Neuronal stem cell (in vitro differentiated cells): ENCODE results near the gene SNRNP70.

Experiments used
- DNase-seq: peaks from one replicate; pipeline ENCODE4 v3.0.0-alpha.2; 2013; ENCODE audit warnings: low spot score
- H2AFZ ChIP-seq: one replicate; pipeline ENCODE4 v1.6.1; 2013; ENCODE audit warnings: mild to moderate bottlenecking, low read length, inconsistent platforms
- H2AK5ac ChIP-seq: 2 replicates; pipeline ENCODE4 v1.6.1; 2013; ENCODE audit warnings: low read depth, mild to moderate bottlenecking, inconsistent platforms, low read length, moderate library complexity, mixed read lengths
- H2BK120ac ChIP-seq: 2 replicates; pipeline ENCODE4 v1.6.1; 2013; ENCODE audit warnings: low read depth, mild to moderate bottlenecking, inconsistent platforms, low read length, moderate library complexity, mixed read lengths
- H2BK12ac ChIP-seq: one replicate; pipeline ENCODE4 v1.6.1; 2013; ENCODE audit warnings: low read length, inconsistent platforms
- H2BK15ac ChIP-seq: 2 replicates; pipeline ENCODE4 v1.6.1; 2013; ENCODE audit warnings: mild to moderate bottlenecking, low read length, inconsistent platforms, mixed read lengths
- H2BK5ac ChIP-seq: one replicate; pipeline ENCODE4 v1.6.1; 2013; ENCODE audit warnings: inconsistent platforms, mild to moderate bottlenecking, low read length, moderate library complexity
- H3K14ac ChIP-seq: one replicate; pipeline ENCODE4 v1.6.1; 2013; ENCODE audit warnings: low read length, inconsistent platforms
- H3K18ac ChIP-seq: 2 replicates; pipeline ENCODE4 v1.6.1; 2013; ENCODE audit warnings: low read length, inconsistent platforms
- H3K23ac ChIP-seq: 2 replicates; pipeline ENCODE4 v1.6.1; 2013; ENCODE audit warnings: low read depth, mild to moderate bottlenecking, mixed read lengths, low read length, inconsistent platforms; ENCODE audit not compliant: poor library complexity
- H3K27ac ChIP-seq: replicated peaks from 3 replicates; pipeline ENCODE4 v1.5.1; 2013; ENCODE audit warnings: low read length, inconsistent platforms
- H3K27me3 ChIP-seq, 3 experiments: 2 replicates each; pipeline ENCODE4 v1.6.1; 2013; ENCODE audit warnings: low read length in 3 of 3, mild to moderate bottlenecking in 2 of 3, inconsistent platforms in 1 of 3, low read depth in 1 of 3, mixed read lengths in 1 of 3, moderate library complexity in 1 of 3; ENCODE audit not compliant: control insufficient read depth in 3 of 3, insufficient read depth in 3 of 3
- H3K36me3 ChIP-seq, 2 donors: replicated peaks in 1 of 2; 2 replicates each; pipeline ENCODE4 v1.6.1; 2013; ENCODE audit warnings: low read length in 2 of 2; ENCODE audit not compliant: control insufficient read depth in 2 of 2, insufficient read depth in 2 of 2
- H3K4ac ChIP-seq: 2 replicates; pipeline ENCODE4 v1.6.1; 2013; ENCODE audit warnings: inconsistent platforms, mild to moderate bottlenecking, low read length, moderate library complexity
- H3K4me1 ChIP-seq, 2 donors: 1 replicate in 1 of 2; 2 replicates in 1 of 2; pipeline ENCODE4 v1.6.1; 2013; ENCODE audit warnings: low read length in 2 of 2, low read depth in 1 of 2; ENCODE audit not compliant: control insufficient read depth in 2 of 2, insufficient read depth in 1 of 2
- H3K4me2 ChIP-seq: one replicate; pipeline ENCODE4 v1.6.1; 2013; ENCODE audit warnings: mild to moderate bottlenecking, low read length, inconsistent platforms; ENCODE audit not compliant: insufficient read depth, poor library complexity, severe bottlenecking
- H3K4me3 ChIP-seq, 2 donors: 2 replicates each; pipeline ENCODE4 v1.5.1; 2013; ENCODE audit warnings: low read length in 2 of 2, mild to moderate bottlenecking in 2 of 2, inconsistent platforms in 1 of 2, moderate library complexity in 1 of 2
- H3K79me1 ChIP-seq: one replicate; pipeline ENCODE4 v1.6.1; 2013; ENCODE audit warnings: low read depth, mild to moderate bottlenecking, inconsistent platforms, low read length, moderate library complexity
- H3K9ac ChIP-seq: one replicate; pipeline ENCODE4 v1.6.1; 2013; ENCODE audit warnings: mild to moderate bottlenecking, low read depth, low read length, inconsistent platforms; ENCODE audit not compliant: poor library complexity
- H3K9me3 ChIP-seq, 2 donors: replicated peaks in 1 of 2; 2 replicates each; pipeline versions ENCODE3 to v1.6.1; 2013; ENCODE audit warnings: low read length in 2 of 2, mild to moderate bottlenecking in 2 of 2, inconsistent platforms in 1 of 2, low read depth in 1 of 2, mixed read lengths in 1 of 2, moderate library complexity in 1 of 2; ENCODE audit not compliant: control insufficient read depth in 2 of 2, insufficient read depth in 1 of 2
- H4K8ac ChIP-seq: one replicate; pipeline ENCODE4 v1.6.1; 2013; ENCODE audit warnings: low read depth, mild to moderate bottlenecking, inconsistent platforms, low read length, moderate library complexity
- H4K91ac ChIP-seq: one replicate; pipeline ENCODE4 v1.6.1; 2013; ENCODE audit warnings: low read length, low read depth, mild to moderate bottlenecking, inconsistent platforms; ENCODE audit not compliant: poor library complexity
- WGBS, 2 donors: extraction: QIAGEN DNeasy Blood & Tissue Kit; methylation state at CpG; one replicate each; pipeline ENCODE4 v1.1.7; 2013; ENCODE audit warnings: missing lambda C conversion rate in 2 of 2, mixed read lengths in 1 of 2; ENCODE audit not compliant: insufficient read length in 2 of 2, insufficient replicate concordance in 1 of 2; ENCODE audit errors: extremely low coverage in 2 of 2; 5-methylcytosine and 5-hydroxymethylcytosine counted together

SNRNP70 gene

DNA sequence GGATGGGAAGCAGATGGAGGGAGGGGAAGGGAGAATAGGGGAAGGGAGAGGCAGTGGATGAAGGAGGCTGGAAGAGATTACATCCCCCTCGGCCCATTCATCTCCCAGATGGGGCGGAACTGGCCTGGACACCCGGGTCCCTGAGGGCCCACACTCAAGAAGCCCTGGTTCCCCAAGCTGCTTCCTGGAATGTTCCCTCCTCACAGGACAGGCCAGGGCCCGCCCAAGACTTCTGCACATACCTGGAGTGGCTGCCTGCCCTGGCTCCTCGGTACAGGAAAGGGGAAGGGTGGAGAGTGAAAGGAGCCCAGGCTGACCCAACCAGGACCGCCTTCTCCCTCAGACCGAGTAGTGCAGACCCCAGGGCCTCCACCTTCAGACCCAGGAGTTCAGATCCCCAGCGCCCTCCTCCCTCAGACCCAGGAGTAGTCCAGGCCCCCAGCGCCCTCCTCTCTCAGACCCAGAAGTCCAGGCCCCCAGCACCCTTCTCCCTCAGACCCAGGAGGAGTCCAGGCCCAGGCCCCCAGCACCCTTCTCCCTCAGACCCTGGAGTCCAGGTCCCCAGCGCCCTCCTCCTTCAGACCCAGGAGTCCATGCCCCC lies 21.1 kb upstream of the SNRNP70 start:
- Histone ChIP-seq H3K4me2 (peak overlapping the region; percentile 35), H4K91ac (no peak overlapping the region), H2AFZ (no peak overlapping the region), H3K36me3 (no peaks in the 10 kb centered on the region), H3K27ac (no peak overlapping the region), H2BK15ac (peak overlapping the region; percentile 96), H3K4ac (peak overlapping the region; percentile 23), H2BK120ac (peak overlapping the region; percentile 61), H3K9me3 (peaks cover 2 to 3% of the 10 kb centered on the region in 2 donors), H3K27me3 (peaks cover 0 to 77% (median 27%) of the 10 kb centered on the region in 3 experiments), H3K4me1 (peaks cover 9 to 10% of the 10 kb centered on the region in 2 donors), H3K9ac (no peak overlapping the region), H2AK5ac (peak overlapping the region; percentile 94), H3K23ac (peak overlapping the region; percentile 65), H3K79me1 (no peaks in the 10 kb centered on the region), H3K18ac (peak overlapping the region; percentile 91), H3K4me3 (peak overlapping the region; percentile 8 to 9), H2BK12ac (no peak overlapping the region), H3K14ac (peak overlapping the region; percentile 21), H2BK5ac (peak overlapping the region; percentile 29), H4K8ac (no peak overlapping the region)
- WGBS, 2 donors, result no CpG with 5 or more reads among the region's 10 CpGs
- DNase-seq, result no peak

DNA sequence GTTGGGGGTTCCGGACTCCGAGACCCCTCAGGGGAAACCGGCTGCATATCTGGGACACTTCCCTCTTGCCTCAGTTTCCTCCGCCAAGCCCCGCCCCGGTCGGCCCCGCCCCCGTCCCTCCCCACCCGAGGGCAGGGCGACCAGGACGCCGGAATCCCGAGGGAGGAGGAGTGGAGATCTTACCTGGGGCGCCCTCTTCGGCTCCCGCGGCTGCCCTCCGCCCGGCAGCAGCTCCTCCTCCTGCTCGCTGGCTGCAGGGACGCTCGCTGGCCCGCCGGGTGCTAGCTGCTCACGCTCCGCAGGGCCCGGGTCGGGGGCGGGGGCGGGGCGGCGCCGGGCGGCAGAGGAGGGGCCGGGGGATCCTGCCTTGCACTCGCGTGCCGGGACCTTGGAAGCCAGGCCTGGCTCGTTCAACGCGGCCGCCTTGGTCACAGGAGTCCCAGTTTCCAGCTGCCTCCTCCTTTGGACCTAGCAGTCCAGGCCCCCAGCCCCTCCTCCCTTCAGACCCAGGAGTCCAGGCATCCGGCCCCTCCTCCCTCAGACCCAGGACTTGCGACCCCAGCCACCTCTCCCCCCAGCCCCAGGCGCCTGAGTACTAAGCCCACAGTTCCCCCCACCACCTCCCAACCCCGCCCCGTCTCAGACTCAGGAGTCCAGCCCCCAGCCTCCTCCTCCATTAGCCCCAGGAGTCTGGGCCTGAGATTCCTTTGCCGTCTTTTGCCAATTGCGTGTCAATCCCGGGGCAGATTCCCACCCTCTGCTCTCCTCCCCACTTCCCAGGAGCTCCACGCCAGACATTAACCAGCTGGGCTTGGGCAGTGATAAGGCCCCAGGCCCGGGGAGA lies 20.3 kb upstream of the SNRNP70 start, which contains the start of gene NTF4:
NTF4 (minus strand) TSS at position 51 of the 844 bp plus-strand sequence. CDS start 2,821 bp downstream, outside the sequence.
- Histone ChIP-seq H3K4ac (peak within 1 kb of the TSS; percentile 23), H4K91ac (no peak within 1 kb of the TSS), H2AK5ac (peak within 1 kb of the TSS; percentile 94), H3K9ac (peak within 1 kb of the TSS; percentile 66), H3K79me1 (no peaks in the 10 kb centered on the region), H3K4me3 (peak within 1 kb of the TSS; percentile 34 to 69), H3K27ac (no peak within 1 kb of the TSS), H2BK5ac (peak within 1 kb of the TSS; percentile 29), H2BK12ac (peak within 1 kb of the TSS; percentile 24), H3K27me3 (peaks cover 0 to 78% (median 29%) of the 10 kb centered on the region in 3 experiments), H3K4me2 (peak within 1 kb of the TSS; percentile 35), H3K18ac (peak within 1 kb of the TSS; percentile 91), H3K36me3 (no peaks in the 10 kb centered on the region), H2AFZ (peak within 1 kb of the TSS; percentile 93), H3K4me1 (peaks cover 9 to 10% of the 10 kb centered on the region in 2 donors), H4K8ac (no peak within 1 kb of the TSS), H3K9me3 (peaks cover 4 to 8% of the 10 kb centered on the region in 2 donors), H2BK120ac (peak within 1 kb of the TSS; percentile 61), H3K23ac (peak within 1 kb of the TSS; percentile 75), H3K14ac (peak within 1 kb of the TSS; percentile 21), H2BK15ac (peak within 1 kb of the TSS; percentile 96)
- WGBS, 2 donors, result no CpG with 5 or more reads among the region's 53 CpGs
- DNase-seq, result peak; percentile 71

DNA sequence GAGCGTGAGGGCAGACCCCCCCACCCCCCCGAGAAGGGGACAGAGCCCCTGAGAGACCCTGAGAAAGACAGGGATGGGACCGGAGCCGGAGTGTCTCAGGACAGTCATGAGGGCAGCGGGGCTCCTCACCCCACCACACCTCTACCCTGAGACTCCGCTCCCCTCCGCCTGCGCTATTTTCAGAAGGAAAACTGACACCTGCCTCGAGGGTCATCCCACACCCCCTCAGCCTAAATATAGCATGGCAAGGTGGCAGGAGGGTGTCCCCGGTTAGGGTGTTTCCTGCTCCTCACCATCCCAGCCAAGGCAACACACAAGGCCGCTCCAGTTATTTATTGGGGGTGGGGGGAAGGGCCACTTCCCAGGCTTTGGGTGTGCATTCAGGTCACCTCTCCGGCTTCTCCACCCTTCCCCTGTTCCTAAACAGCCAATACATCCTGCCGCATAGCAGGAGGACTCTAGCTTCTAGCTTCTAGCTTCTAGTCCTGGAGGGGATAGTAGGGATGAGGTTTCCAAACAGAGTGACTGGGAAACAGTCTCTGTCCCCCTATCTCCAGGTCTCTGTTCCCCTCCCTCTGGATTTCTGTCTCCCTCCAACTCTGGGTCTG lies 19.2 kb upstream of the SNRNP70 start:
- Histone ChIP-seq H2AFZ (no peak overlapping the region), H3K23ac (peak overlapping the region; percentile 76), H3K4ac (no peak overlapping the region), H3K9ac (peak overlapping the region; percentile 25), H3K27me3 (peaks cover 0 to 78% (median 39%) of the 10 kb centered on the region in 3 experiments), H2AK5ac (peak overlapping the region; percentile 21), H2BK15ac (peak overlapping the region; percentile 54), H3K14ac (peak overlapping the region; percentile 11), H2BK120ac (no peak overlapping the region), H3K9me3 (peaks cover 4 to 15% of the 10 kb centered on the region in 2 donors), H3K36me3 (no peaks in the 10 kb centered on the region), H4K91ac (no peak overlapping the region), H3K79me1 (no peaks in the 10 kb centered on the region), H4K8ac (no peak overlapping the region), H2BK12ac (no peak overlapping the region), H3K4me1 (peaks cover 9 to 10% of the 10 kb centered on the region in 2 donors), H3K4me2 (no peak overlapping the region), H3K4me3 (no peak overlapping the region), H2BK5ac (no peak overlapping the region), H3K27ac (no peak overlapping the region), H3K18ac (peak overlapping the region; percentile 79)
- no CpG with 5 or more reads among the region's 13 CpGs for WGBS, 2 donors
- no peak for DNase-seq
